Stimulated activated CD4-positive, alpha-beta T cell treated with anti-CD3 and anti-CD28 coated beads, TNF-alpha, amount 100 ng/mL, for 24 hours (primary cell): Measurements from ENCODE around the gene CYP4F22.
A peak's percentile ranks its signal among the peaks of the same experiment; 100 is the strongest.

Source experiments
- DNase-seq, 3 experiments: peaks; one replicate each; pipeline ENCODE4 v3.0.0-alpha.2; 2020; ENCODE audit warnings: low read depth in 3 of 3

Gene CYP4F22

GRCh38 chr19:15534957-15535864, 26.9 kb downstream of the CYP4F22 start:
- peak in 1 of 3 experiments; percentile 33 for DNase-seq

DNA sequence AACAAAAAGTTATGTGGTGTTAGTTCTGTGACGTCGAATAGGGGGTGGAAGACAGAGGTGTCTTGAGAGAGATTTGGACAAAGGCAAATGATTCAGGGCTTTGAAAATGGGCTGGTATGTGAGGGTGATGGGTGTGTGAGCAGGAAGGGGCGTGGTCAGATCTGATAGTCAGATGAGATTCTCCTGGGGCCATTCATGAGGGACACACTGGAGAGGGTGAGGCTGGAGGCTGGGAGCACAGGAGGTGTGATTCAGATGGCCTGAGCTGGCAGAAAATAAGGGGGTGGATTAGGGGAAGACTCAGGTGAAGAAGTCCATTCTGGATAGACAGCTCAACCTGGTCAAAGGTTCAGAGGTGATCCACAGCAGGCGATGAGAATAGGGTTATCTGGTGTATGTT, 28.0 kb downstream of the CYP4F22 start:
- DNase-seq, result no peak

DNA sequence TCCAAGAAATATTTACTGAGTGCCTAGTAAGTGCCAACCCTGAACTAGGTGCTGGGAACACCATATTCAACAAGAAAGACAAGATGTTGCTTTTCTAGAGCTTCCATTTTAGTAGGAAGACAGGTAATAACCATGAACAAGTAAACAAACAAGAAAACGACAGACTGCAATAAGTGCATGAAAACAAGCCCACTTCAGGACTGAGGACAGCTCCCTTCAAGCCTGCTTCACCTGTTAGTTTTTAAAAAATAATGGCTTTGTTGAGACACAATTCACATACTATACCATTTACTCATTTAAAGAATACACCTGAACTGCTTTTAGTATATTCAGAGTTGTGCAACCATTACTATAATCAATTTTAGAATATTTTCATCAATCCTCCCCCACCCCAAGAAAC, 30.4 kb downstream of the CYP4F22 start:
- DNase-seq, result no peak

DNA sequence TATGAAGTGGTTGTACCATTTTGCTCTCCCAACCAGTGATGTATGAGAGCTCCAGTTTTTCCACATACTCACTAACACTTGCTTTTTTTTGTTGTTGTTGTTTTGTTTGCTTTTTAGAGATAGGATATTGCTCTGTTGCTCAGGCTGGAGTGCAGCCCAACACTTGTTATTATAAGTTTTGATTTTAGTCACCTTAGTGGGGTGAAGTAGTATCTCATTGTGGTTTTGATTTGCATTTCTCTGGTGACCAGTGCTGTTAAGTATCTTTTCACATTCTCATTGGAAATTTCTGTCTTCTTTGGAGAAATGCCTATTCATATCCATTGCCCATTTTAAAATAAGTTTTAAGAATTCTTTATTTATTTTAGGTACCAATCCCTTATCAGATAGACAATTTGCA, 31.3 kb downstream of the CYP4F22 start:
- DNase-seq, result no peak

DNA sequence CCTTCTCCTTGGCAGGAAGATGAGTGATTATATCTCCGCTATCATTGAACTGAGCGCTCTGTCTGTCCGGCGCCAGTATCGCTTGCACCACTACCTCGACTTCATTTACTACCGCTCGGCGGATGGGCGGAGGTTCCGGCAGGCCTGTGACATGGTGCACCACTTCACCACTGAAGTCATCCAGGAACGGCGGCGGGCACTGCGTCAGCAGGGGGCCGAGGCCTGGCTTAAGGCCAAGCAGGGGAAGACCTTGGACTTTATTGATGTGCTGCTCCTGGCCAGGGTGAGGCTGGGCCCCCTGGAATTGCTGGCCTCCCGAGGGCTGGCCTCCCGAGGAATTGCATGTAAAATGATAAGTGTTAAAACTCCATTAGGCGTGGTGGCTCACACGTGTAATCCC, 32.1 kb downstream of the CYP4F22 start:
- no peak for DNase-seq

DNA sequence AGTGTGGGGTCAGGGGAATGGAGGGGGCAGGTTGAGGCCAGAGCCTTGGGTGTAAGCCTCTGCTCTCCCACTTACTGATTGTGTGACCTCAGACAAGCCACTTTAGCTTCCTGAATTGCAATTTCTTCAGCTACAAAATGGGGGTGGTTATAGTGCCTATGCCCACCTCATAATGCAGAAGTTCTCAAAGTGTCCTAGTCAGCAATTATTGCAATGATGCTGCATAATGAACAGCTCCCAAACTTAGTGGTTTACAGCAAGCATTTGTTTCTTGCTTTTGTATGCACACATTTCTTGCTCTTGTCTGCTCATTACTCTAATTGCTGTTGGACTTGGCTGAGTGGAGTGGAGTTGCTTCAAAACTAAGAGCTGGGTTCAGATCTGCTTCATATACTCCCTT, 36.0 kb downstream of the CYP4F22 start:
- DNase-seq, result no peak

DNA sequence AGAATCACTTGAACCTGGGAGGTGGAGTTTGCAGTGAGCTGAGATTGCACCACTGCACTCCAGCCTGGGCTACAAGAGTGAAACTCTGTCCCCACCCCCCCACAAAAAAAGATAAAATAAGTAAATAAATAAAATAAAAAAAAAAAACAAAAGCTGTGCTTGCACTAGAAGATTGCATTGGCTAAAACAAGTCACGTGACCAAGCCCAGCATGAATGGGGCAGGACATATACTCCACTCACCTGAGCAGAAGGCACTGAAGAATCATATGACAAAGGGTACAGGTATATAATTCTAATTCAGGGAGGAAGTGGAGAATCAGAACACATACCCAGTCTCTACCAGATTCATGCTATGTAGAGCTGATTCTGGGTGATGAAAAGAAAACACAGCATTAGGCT, 36.6 kb downstream of the CYP4F22 start:
- no peak for DNase-seq

- DNase-seq, result no peak
Measured at GRCh38 chr19:15548648-15549047, 40.3 kb downstream of the CYP4F22 start.

DNA sequence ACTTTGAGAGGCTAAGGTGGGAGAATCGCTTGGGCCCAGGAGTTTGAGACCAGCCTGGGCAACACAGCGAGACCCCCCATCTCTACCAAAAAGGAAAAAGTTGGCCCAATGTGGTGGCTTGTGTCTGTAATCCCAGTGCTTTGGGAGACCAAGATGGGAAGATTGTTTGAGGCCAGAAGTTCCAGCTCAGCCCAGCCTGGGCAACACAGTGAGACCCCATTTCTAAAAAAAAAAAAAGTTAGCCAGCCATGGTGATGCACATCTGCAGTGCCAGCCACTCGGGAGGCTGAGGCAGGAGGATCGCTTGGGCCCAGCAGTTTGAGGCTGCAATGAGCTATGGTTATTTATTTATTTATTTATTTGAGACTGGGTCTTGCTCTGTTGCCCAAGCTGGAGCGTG, 41.3 kb downstream of the CYP4F22 start:
- DNase-seq, result no peak

GRCh38 chr19:15550273-15550672, 41.9 kb downstream of the CYP4F22 start:
- no peak for DNase-seq

GRCh38 chr19:15550929-15551292, 42.6 kb downstream of the CYP4F22 start:
- DNase-seq, result no peak

DNA sequence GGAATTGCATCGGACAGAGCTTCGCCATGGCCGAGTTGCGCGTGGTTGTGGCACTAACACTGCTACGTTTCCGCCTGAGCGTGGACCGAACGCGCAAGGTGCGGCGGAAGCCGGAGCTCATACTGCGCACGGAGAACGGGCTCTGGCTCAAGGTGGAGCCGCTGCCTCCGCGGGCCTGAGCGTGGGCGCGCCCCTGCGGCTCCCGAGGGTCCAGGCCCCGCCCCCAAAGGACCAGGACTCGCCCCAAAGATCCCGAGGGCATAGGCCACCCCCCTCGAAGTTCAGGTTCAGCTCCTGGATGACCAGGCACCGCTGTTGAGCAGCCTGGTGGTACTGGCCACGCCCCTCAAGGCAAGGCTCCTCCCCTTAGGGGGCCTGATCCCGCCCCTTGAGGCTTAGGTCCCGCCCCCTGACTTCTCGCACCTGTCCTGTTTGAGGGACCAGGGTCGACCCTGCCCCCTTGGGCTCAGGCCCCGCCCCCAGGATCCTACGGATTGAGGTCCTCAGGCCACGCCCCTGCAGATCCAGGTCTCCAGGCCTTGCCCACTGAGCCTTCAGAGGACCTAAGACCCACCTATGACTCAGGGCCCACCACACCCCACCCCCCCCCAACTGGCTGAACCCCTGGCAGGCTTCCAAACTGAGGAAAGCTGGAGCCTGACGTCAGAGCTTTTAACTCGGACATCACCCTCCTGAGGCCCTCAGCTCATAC, 43.1 kb downstream of the CYP4F22 start:
- DNase-seq, result peak; percentile 45 to 61 (median 50)

DNA sequence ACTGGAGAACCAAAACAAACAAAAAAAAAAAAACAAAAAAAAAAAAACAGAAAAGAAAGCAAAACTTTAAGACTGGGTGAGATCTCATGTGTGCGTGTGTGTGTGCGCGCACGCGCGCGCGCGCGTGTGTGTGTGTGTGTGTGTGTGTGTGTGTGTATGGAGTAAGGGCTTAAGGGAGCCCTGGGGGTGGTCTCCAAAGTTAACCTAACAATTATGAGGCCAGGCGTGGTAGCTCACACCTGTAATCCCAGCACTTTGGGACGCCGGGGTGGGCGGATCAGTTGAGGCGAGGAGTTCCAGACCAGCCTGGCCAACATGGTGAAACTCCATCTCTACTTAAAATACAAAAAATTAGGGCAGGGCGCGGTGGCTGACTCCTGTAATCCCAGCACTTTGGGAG, 46.7 kb downstream of the CYP4F22 start:
- DNase-seq, result no peak

DNA sequence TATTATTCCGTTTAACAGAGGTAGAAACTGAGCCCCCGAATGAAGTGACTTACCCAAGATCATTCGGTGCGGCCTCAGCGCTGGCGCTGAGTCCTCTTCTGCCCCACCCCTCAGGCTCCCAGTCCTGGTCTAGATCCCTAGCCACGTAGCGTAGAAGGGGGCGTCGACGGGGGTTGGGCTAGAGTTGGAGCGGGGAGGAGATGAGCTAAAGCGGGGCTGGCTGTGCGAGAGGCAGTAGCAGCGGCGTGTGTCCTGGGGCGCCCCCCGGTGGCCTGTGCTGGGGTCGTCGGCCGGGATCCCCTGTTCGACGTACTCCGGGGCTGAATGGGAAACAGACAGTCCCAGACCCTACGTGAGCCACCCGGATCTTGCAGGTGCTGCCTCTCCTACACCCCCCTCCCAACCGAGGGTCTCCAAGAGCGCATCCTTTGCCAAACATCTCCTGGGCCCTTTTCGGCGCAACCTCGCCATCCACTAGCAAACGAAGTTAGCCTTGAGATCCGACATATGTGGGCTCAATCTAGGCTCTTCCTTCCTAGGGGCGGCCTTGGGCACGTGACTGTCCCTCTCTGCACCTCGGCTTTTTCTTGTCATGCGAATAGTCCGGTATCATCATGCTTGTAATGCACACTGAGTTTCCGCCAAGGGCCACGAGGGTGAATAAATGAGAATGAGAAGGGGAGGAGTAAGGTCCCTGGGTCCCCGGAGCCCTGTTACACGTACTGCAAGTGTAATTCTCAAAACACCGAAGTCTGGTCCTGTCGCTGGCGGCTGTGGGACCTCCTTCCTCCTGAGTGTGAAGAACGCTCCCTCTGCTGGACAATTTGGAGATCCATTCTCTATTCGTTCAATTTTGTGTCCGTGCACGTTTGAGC, 47.7 kb downstream of the CYP4F22 start:
- peak; percentile 94 to 99 (median 96) for DNase-seq

DNA sequence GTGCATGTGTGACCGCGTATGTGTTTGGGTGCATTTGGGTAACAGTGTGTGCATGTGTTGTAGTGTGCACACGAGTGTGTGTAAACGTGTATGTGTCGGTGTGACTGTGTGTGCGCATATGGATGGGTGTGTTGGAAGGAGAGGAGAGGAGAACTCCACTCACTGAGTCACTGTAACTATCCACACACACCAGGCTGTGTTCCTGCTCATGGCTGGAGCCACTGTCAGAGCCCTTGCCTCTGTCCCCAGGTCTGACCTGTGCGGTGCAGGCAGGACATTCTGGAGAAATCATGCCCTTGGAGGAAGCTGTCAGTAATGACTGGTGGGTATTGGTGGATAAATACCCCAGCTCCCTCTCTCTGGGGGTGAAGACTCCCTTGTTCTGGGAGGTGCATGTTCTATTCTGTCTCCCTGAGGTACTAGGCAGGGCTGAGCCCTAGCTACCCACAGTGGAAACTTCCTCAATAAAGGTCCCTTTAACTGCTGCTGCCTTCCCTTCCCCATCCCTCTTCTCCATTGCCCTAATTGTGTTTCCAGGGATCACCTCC, 48.4 kb downstream of the CYP4F22 start:
- DNase-seq, result no peak

DNA sequence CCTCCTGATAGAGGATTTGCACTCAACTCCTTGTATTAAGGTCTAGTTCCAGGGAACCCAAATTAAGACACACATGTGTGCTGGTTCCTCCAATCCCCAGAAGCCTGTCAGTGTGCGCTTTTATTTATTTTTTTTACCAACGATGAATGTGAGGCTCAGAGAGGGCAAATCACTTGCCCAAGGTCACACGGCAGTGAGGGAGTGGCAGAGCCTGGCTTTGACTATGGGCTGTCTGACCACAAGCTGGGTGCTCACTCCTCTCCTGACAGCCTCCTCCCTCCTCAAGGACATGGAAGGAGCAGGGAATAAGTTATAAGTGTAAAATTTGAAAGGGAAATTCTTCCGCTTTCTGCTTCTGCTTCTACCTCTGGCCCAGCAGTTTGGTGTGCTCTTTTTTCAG, 48.9 kb downstream of the CYP4F22 start:
- DNase-seq, result no peak

- DNase-seq, result no peak
Measured at GRCh38 chr19:15562145-15562544, 53.8 kb downstream of the CYP4F22 start.

DNA sequence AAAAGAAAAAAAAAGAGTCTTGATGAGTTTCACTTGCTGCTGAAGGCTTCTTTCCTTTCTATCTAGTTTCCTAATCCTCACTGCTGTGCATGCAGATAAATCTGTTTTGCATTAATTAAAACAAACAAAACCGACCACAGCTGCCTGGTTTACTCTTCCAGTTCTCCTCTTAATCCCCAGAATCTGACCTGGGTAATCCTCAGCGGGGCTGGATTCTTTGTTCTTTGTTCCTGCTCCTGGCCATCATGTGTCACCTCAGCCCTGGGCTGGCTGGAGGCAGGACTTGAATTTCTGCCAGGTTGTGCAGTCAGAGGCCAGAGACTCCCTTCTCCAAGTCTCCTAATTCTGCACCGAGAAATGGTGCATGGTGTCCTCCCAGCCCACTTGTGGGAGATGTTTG, 54.5 kb downstream of the CYP4F22 start:
- DNase-seq, result no peak

DNA sequence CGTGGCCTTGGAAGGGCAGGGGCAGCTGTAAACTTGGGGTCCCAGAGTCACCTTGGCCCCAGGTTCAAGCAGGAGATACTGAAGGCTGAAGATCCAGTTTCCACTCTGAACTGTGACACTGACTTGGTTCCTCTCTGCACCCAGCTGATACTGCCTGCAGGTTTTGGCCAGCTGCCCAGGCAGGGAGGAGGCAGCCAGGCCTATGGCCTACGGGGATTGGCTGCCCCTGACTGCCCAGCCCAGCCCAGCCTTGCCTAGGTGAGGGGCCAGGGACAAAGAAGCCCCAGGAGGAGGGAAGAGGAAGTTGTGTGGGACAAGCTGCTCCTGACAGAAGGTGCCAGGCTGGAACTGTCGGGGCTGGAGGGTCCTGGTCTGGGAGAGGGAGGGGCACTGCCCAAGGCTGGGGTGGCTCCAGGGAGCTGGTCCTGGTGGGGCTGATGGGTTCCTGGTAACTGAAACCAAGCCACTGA, 55.0 kb downstream of the CYP4F22 start:
- no peak for DNase-seq

DNA sequence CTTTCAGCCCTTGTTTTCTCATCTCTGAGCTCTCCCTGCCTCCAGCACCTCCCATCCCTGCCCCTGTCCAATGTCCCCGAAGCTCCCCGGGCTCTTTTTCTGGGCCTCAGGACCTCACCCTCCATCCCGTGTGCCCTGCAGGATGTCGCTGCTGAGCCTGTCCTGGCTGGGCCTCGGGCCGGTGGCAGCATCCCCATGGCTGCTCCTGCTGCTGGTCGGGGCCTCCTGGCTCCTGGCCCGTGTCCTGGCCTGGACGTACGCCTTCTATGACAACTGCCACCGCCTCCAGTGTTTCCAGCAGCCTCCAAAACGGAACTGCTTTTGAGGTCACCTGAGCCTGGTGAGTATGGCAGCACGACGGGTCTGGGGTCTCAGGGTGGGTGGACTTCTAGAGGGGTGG, 55.6 kb downstream of the CYP4F22 start:
- no peak for DNase-seq

DNA sequence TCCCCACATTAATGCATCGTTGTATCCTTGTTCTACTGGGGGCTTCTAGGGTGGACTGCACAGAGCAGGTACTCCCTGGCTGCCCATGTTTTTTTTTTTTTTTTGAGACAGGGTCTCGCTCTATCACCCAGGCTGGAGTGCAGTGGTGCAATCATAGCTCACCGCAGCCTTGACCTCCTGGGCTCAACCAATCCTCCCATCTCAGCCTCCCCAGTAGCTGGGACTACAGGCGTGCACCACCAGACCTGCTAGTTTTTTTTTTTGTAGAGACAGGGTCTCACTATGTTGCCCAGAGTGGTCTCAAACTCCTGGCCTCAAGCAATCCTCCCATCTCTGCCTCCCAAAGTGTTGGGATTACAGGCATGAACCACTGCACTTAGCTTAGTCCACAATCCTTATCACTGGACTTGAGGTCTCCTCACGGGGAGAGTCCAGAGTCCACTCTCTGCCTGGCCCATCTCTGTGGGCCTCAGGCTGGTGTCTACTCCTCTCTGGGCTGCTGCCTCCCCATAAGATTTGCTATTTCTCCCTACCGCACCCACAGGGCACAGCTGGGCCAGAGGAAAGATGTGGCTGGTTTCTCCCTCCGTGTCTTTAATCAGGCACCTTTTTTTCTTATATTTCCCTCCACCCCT, 56.3 kb downstream of the CYP4F22 start:
- no peak for DNase-seq
